HepG2 (cell line): ENCODE results near the gene PDIK1L. TPM values are rescaled to one million over a fixed set of nuclear protein-coding genes. Genes with fewer than 3 reads are reported as not detected.

Experiments
- CENPBD1 ChIP-seq: sonication (generic); formaldehyde crosslinking; IDR thresholded peaks from 2 replicates; pipeline ENCODE4 v1.8.0; 2022; ENCODE audit warnings: missing genetic modification reagents, low read depth, mild to moderate bottlenecking, borderline replicate concordance
- EEA1 ChIP-seq: sonication (generic); formaldehyde crosslinking; IDR thresholded peaks from 2 replicates; pipeline ENCODE4 v1.5.1; 2020; ENCODE audit warnings: mild to moderate bottlenecking, missing genetic modification reagents, borderline replicate concordance
- HES4 ChIP-seq: sonication (generic); formaldehyde crosslinking; IDR thresholded peaks from 2 replicates; pipeline ENCODE4 v1.9.0; 2021; ENCODE audit warnings: mild to moderate bottlenecking, missing genetic modification reagents, borderline replicate concordance
- HMG20B ChIP-seq: conservative IDR thresholded peaks from 2 replicates; pipeline ENCODE4 v1.6.1; 2016; ENCODE audit warnings: missing genetic modification reagents, missing compliant biosample characterization
- MXD4 ChIP-seq: IDR thresholded peaks from 2 replicates; pipeline ENCODE4 v1.6.1; 2016; ENCODE audit warnings: mild to moderate bottlenecking, missing biosample characterization, missing genetic modification reagents
- NCOA2 ChIP-seq: sonication (generic); formaldehyde crosslinking; IDR thresholded peaks from 2 replicates; pipeline ENCODE4 v1.8.0; 2022; ENCODE audit warnings: inconsistent platforms
- NFYB ChIP-seq: sonication (generic); formaldehyde crosslinking; IDR thresholded peaks from 2 replicates; pipeline ENCODE4 v1.4.0; 2020; ENCODE audit warnings: missing genetic modification reagents
- RFX3 ChIP-seq: IDR thresholded peaks from 2 replicates; pipeline ENCODE4 v1.6.1; 2016; ENCODE audit warnings: missing biosample characterization, missing genetic modification reagents
- SP140L ChIP-seq: sonication (generic); formaldehyde crosslinking; IDR thresholded peaks from 2 replicates; pipeline ENCODE4 v1.4.0; 2020; ENCODE audit warnings: missing genetic modification reagents, borderline replicate concordance
- SP2 ChIP-seq: sonication (generic); formaldehyde crosslinking; IDR thresholded peaks from 2 replicates; pipeline ENCODE4 v1.5.1; 2020; ENCODE audit warnings: mild to moderate bottlenecking, missing genetic modification reagents
- TCF12 ChIP-seq, 2 experiments: fragments of 450-650 bp in 1 of 2; sonication (generic) in 1 of 2; formaldehyde crosslinking in 1 of 2; IDR thresholded peaks; 2 replicates each; pipeline versions ENCODE4 v1.6.1 to v1.8.0; 2017 to 2022; ENCODE audit warnings: antibody characterized with exemption in 1 of 2, mild to moderate bottlenecking in 1 of 2, missing genetic modification reagents in 1 of 2, moderate library complexity in 1 of 2
- THAP11 ChIP-seq: IDR thresholded peaks from 2 replicates; pipeline ENCODE4 v1.6.1; 2016; ENCODE audit warnings: missing biosample characterization, missing genetic modification reagents
- WIZ ChIP-seq: sonication (generic); formaldehyde crosslinking; IDR thresholded peaks from 2 replicates; pipeline ENCODE4 v1.5.1; 2020; ENCODE audit warnings: mild to moderate bottlenecking, missing genetic modification reagents
- ZIK1 ChIP-seq: sonication (generic); formaldehyde crosslinking; IDR thresholded peaks from 2 replicates; pipeline ENCODE4 v1.5.0; 2020; ENCODE audit warnings: mild to moderate bottlenecking, low read depth, missing genetic modification reagents, borderline replicate concordance
- ZNF160 ChIP-seq: sonication (generic); formaldehyde crosslinking; IDR thresholded peaks from 2 replicates; pipeline ENCODE4 v1.8.0; 2022; ENCODE audit warnings: mild to moderate bottlenecking, inconsistent platforms, missing genetic modification reagents
- ZNF232 ChIP-seq: sonication (generic); formaldehyde crosslinking; IDR thresholded peaks from 2 replicates; pipeline ENCODE4 v1.4.0; 2020; ENCODE audit warnings: missing genetic modification reagents, borderline replicate concordance
- ZNF281 ChIP-seq: sonication (generic); formaldehyde crosslinking; IDR thresholded peaks from 2 replicates; pipeline ENCODE4 v1.4.0; 2020; ENCODE audit warnings: missing genetic modification reagents, borderline replicate concordance
- ZNF431 ChIP-seq: sonication (generic); formaldehyde crosslinking; IDR thresholded peaks from 2 replicates; pipeline ENCODE4 v1.9.0; 2022; ENCODE audit warnings: missing genetic modification reagents, low read depth, mild to moderate bottlenecking, borderline replicate concordance
- ZNF619 ChIP-seq: sonication (generic); formaldehyde crosslinking; IDR thresholded peaks from 2 replicates; pipeline ENCODE4 v1.4.0; 2020; ENCODE audit warnings: mild to moderate bottlenecking, missing genetic modification reagents
- ZNF7 ChIP-seq: IDR thresholded peaks from 2 replicates; pipeline ENCODE4 v1.6.1; 2016; ENCODE audit warnings: missing biosample characterization, missing genetic modification reagents
- ZNF761 ChIP-seq: sonication (generic); formaldehyde crosslinking; conservative IDR thresholded peaks from 2 replicates; pipeline ENCODE4 v1.4.0; 2020; ENCODE audit warnings: mild to moderate bottlenecking, missing genetic modification reagents
- ZNF781 ChIP-seq: sonication (generic); formaldehyde crosslinking; IDR thresholded peaks from 2 replicates; pipeline ENCODE4 v1.5.1; 2020; ENCODE audit warnings: borderline replicate concordance, mild to moderate bottlenecking, missing genetic modification reagents; ENCODE audit errors: not compliant biosample characterization
- polyA plus RNA-seq, 8 experiments: library from polyadenylated mRNA; depleted of rRNA in 3 of 8; stranded (reverse) in 7 of 8; unstranded in 1 of 8; fragments of >200 nt; fragmentation: Illumina TruSeq in 4 of 8; extraction: Trizol in 4 of 8; gene quantifications; 2 replicates each; pipeline versions ENCODE4 v1.2.1 to v1.2.3, GENCODE V29; 2011 to 2016; ENCODE audit warnings: low read depth in 4 of 8, missing spikeins in 1 of 8, mixed read lengths in 1 of 8; ENCODE audit not compliant: insufficient read depth in 1 of 8
- total RNA-seq, 5 experiments: library from RNA; depleted of rRNA; stranded (reverse); fragments of >200 nt; fragmentation: Illumina TruSeq; extraction: Trizol; gene quantifications; 2 replicates each; pipeline ENCODE4 v1.2.3, GENCODE V29; 2016; ENCODE audit warnings: low read depth in 1 of 5
- TF ChIP-seq, protein P1 (sequence below): sonication (generic); formaldehyde crosslinking; IDR thresholded peaks from 2 replicates; pipeline ENCODE4 v1.4.0; 2020; ENCODE audit warnings: low read depth, missing genetic modification reagents

PDIK1L gene
- total and polyA plus RNA-seq, 2 of the 13 experiments (the other 11 are each of a cell fraction or from before 2014, with no cell fraction given), result 1.9 to 4.6 TPM

- TF ChIP-seq ZNF281 (CRISPR knock-in tag) (no peak; the same call in 1 of the 2 replicates), ZIK1 (CRISPR knock-in tag) (no peak; the same call in 1 of the 2 replicates), ZNF7 (CRISPR knock-in tag) (no peak), ZNF160 (CRISPR knock-in tag) (0 out of 2 replicates have a peak, but pooled peaks have one; percentile 58), TCF12 (IDR thresholded peaks at IDR 0.05) (no peak), TCF12 (CRISPR knock-in tag; IDR thresholded peaks at IDR 0.05) (no peak), MXD4 (CRISPR knock-in tag) (peak; percentile 54), HMG20B (no peak), ZNF619 (CRISPR knock-in tag) (0 out of 2 replicates have a peak, but pooled peaks have one; percentile 26), RFX3 (CRISPR knock-in tag) (no peak), NCOA2 (CRISPR knock-in tag) (no peak), WIZ (CRISPR knock-in tag) (no peak), ZNF781 (CRISPR knock-in tag) (no peak), NFYB (CRISPR knock-in tag) (peak; percentile 77), SP2 (CRISPR knock-in tag) (no peak), ZNF232 (0 out of 2 replicates have a peak, but pooled peaks have one; percentile 52), THAP11 (CRISPR knock-in tag) (peak; percentile 71), CENPBD1 (no peak), ZNF431 (CRISPR knock-in tag) (no peak), EEA1 (CRISPR knock-in tag) (no peak), HES4 (CRISPR knock-in tag) (no peak), SP140L (CRISPR knock-in tag) (no peak), ZNF761 (CRISPR knock-in tag) (no peak)
- TF ChIP-seq, protein P1, sequence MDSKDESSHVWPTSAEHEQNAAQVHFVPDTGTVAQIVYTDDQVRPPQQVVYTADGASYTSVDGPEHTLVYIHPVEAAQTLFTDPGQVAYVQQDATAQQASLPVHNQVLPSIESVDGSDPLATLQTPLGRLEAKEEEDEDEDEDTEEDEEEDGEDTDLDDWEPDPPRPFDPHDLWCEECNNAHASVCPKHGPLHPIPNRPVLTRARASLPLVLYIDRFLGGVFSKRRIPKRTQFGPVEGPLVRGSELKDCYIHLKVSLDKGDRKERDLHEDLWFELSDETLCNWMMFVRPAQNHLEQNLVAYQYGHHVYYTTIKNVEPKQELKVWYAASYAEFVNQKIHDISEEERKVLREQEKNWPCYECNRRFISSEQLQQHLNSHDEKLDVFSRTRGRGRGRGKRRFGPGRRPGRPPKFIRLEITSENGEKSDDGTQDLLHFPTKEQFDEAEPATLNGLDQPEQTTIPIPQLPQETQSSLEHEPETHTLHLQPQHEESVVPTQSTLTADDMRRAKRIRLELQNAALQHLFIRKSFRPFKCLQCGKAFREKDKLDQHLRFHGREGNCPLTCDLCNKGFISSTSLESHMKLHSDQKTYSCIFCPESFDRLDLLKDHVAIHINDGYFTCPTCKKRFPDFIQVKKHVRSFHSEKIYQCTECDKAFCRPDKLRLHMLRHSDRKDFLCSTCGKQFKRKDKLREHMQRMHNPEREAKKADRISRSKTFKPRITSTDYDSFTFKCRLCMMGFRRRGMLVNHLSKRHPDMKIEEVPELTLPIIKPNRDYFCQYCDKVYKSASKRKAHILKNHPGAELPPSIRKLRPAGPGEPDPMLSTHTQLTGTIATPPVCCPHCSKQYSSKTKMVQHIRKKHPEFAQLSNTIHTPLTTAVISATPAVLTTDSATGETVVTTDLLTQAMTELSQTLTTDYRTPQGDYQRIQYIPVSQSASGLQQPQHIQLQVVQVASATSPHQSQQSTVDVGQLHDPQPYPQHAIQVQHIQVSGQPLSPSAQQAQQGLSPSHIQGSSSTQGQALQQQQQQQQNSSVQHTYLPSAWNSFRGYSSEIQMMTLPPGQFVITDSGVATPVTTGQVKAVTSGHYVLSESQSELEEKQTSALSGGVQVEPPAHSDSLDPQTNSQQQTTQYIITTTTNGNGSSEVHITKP (CRISPR knock-in tag), result peak; percentile 85
Observed at GRCh38 chr1:26111530-26112406, at the start of gene PDIK1L (continued).
